Measurements from ENCODE around the gene PLAU.
A peak's percentile ranks its signal among the peaks of the same experiment; 100 is the strongest.

PLAU gene

GRCh38 chr10:73868655-73869195 lies 42.2 kb upstream of the PLAU start:
- peaks cover 10% of the 10 kb centered on the region for H3K36me3 ChIP-seq (ENCODE audit: control insufficient read depth, insufficient read depth, low read length)
- no peak overlapping the region for H3K4me3 ChIP-seq (ENCODE audit: insufficient read depth, low read depth, low read length)
- no peak overlapping the region for H3K27ac ChIP-seq (ENCODE audit: insufficient read depth, low read depth, low read length, poor library complexity, severe bottlenecking)
- H3K27me3 ChIP-seq (ENCODE audit: control insufficient read depth, insufficient read depth, low read length, poor library complexity, severe bottlenecking) = no peaks in the 10 kb centered on the region
- peaks cover 17% of the 10 kb centered on the region for H3K4me1 ChIP-seq (ENCODE audit: control insufficient read depth, insufficient read depth, low read length)
- H3K9me3 ChIP-seq (ENCODE audit: control insufficient read depth, low read length) = no peaks in the 10 kb centered on the region
- WGBS, 2 experiments = 94% methylated on average over 5 of the region's 5 CpGs

DNA sequence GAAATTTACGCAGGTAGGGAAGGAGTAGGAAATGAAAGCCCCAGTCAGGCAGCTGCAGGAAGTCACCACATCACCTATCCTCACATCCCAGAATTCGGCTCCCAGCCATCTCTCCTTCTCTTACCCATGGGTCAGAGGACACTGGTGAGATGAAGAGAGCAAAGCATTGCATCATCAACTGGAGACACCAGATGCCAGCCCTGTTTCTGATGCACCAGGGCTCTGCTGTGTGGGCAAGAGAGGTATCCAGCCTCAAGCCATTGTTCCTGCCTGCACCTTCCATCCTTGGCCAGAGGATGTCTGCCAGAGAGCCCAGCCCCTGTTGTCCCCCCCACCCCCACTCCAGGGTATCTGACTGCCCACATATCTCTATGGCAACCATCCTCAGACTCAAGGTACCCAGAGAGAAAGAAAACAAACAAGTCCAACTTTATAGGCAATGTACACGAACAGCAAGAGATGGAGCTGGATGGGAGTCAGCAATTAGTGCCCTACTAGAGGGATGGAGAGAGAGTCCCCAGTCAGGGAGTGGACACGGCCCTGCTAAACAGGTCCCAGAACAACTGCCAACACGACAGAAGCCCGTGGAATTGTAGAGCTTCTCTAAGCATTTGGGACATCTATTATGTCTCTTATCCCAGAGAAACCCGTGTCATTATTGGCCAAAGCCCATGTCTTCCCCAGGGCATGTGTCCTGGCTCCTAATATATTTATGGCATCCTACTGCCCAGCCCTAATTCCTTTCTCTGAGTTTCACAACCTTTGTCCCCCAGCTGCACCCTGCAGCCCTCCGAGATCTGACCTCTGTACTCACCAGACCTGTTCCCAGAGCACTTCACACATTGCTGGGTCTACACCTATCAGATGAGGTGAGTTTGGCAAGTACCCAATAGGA lies 39.4 kb upstream of the PLAU start:
- H3K9me3 ChIP-seq (ENCODE audit: control insufficient read depth, low read length) = no peaks in the 10 kb centered on the region
- peaks cover 10% of the 10 kb centered on the region for H3K27me3 ChIP-seq (ENCODE audit: control insufficient read depth, insufficient read depth, low read length, poor library complexity, severe bottlenecking)
- H3K36me3 ChIP-seq (ENCODE audit: control insufficient read depth, insufficient read depth, low read length) = peaks cover 7% of the 10 kb centered on the region
- H3K4me3 ChIP-seq (ENCODE audit: insufficient read depth, low read depth, low read length) = no peak overlapping the region
- H3K27ac ChIP-seq (ENCODE audit: insufficient read depth, low read depth, low read length, poor library complexity, severe bottlenecking) = no peak overlapping the region
- peaks cover 17% of the 10 kb centered on the region for H3K4me1 ChIP-seq (ENCODE audit: control insufficient read depth, insufficient read depth, low read length)
- 95% methylated on average over 8 of the region's 8 CpGs for WGBS, 2 experiments

DNA sequence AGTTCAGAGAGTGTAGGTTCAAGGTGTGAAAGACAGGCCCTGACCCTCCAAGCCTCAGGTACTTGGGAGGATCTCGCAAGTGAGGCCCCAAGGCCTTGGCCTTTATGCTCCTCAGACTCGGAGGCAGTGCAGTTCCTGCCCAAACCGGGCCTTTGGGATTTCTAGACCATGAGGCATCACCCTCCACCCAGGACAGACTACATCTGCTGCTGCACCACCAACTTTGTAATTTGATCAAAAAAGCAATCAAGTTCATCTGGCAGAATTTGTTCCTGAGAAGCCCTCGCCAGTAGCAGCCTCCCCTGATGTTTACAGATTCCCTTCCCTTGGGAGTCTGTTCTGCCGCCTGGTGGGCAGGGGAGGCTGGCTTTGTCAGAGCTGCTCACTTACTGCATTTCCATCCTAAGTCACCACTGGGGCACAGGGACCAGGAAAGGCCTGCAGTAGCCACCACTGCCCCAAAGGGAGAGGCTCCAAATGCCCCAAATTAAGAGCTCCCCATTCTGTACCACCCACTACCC lies 38.7 kb upstream of the PLAU start:
- H3K27me3 ChIP-seq (ENCODE audit: control insufficient read depth, insufficient read depth, low read length, poor library complexity, severe bottlenecking) = peaks cover 10% of the 10 kb centered on the region
- H3K27ac ChIP-seq (ENCODE audit: insufficient read depth, low read depth, low read length, poor library complexity, severe bottlenecking) = no peak overlapping the region
- H3K36me3 ChIP-seq (ENCODE audit: control insufficient read depth, insufficient read depth, low read length) = peaks cover 7% of the 10 kb centered on the region
- H3K4me1 ChIP-seq (ENCODE audit: control insufficient read depth, insufficient read depth, low read length) = peaks cover 17% of the 10 kb centered on the region
- no peak overlapping the region for H3K4me3 ChIP-seq (ENCODE audit: insufficient read depth, low read depth, low read length)
- WGBS, 2 experiments = 84 to 88% methylated on average over 5 of the region's 5 CpGs
- H3K9me3 ChIP-seq (ENCODE audit: control insufficient read depth, low read length) = no peaks in the 10 kb centered on the region

DNA sequence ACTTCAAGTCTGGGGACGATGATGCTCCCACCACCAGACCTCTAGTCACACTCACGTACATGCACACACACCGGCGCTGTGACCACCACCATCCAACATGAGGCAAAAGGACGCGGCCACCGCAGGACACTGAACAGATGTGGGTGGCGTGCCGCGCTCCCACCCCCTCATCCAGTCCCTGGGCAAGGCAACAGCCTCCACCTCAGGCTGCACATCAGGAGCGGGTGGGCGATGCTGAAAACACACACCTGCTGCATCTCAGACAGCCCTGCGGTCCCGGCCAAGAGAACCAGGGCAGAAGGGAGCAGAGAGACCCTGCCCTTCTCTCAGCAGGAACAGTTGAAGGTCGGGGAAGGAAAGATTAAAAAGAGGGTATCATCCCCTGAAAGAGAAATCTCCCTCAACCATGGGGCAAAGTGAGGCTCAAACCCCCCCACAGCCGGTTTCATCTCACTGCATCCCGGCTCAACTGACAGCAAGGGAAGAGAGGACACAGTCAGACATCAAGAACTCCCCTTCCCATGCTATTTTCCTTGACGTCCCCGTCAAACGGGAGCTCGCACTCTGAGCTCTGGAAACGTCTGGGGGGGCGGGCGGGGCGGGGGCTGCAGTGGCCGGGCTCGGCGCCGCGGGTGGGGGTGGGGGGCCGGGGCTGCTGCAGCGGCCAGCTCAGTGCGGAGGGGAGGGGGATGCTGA lies 37.6 kb upstream of the PLAU start:
- peaks cover 9% of the 10 kb centered on the region for H3K4me1 ChIP-seq (ENCODE audit: control insufficient read depth, insufficient read depth, low read length)
- no peak overlapping the region for H3K27ac ChIP-seq (ENCODE audit: insufficient read depth, low read depth, low read length, poor library complexity, severe bottlenecking)
- 37 to 42% methylated on average over 28 to 33 of the region's 33 CpGs for WGBS, 2 experiments
- no peaks in the 10 kb centered on the region for H3K9me3 ChIP-seq (ENCODE audit: control insufficient read depth, low read length)
- H3K4me3 ChIP-seq (ENCODE audit: insufficient read depth, low read depth, low read length) = peak overlapping the region; percentile 64
- H3K27me3 ChIP-seq (ENCODE audit: control insufficient read depth, insufficient read depth, low read length, poor library complexity, severe bottlenecking) = peaks cover 10% of the 10 kb centered on the region
- H3K36me3 ChIP-seq (ENCODE audit: control insufficient read depth, insufficient read depth, low read length) = peaks cover 7% of the 10 kb centered on the region

GRCh38 chr10:73873838-73874215 lies 37.1 kb upstream of the PLAU start:
- H3K4me3 ChIP-seq (ENCODE audit: insufficient read depth, low read depth, low read length) = peak overlapping the region; percentile 64
- peaks cover 7% of the 10 kb centered on the region for H3K36me3 ChIP-seq (ENCODE audit: control insufficient read depth, insufficient read depth, low read length)
- H3K27ac ChIP-seq (ENCODE audit: insufficient read depth, low read depth, low read length, poor library complexity, severe bottlenecking) = no peak overlapping the region

DNA sequence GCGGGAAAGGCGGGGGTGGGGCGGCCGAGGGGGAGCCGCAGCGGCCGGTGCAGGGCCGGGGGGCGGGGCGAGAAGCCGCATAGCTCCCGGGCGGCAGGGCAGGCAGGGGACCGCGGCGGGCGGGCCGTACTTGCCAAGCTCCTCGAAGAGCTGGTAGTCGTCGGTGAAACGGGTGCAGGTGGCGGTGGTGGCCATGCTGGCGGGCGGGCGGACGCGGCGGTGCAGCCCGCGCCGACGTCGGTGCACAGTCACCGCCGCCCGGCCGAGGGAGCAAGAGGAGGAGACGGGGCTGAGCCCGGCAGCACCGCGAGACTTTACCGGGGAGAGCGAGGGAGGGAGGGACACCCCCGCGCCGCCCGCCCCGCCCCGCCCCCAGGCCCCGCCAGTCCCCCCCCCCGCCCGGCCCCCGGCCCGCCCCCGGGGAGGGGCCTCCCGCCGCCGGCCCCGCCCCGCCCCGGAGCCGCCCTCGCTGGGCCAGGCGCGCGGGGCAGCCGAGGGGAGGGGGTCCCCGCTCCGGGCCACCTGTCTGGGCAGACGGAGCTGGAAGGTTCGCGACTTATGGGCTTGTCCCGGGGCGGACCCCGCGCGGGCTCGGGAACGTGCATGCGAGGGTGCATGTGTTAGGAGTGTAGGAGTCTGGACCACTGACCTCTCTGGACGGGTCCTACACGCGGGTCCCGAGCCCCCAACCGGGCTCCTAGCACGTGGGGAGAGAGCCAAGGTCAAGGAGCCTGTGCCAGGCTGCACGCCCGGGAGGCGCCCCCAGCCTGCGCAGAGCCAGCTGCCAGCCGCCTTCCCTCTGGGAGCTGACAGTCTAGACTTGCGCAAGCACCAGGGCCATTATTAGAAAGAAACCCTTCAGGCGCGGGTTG lies 36.4 kb upstream of the PLAU start, which contains the start of gene CAMK2G:
CAMK2G (minus strand) TSS at position 289 of the 872 bp plus-strand sequence; CDS start at position 195, 94 bp downstream.
- Histone ChIP-seq H3K9me3 (ENCODE audit: control insufficient read depth, low read length) (no peaks in the 10 kb centered on the region), H3K27me3 (ENCODE audit: control insufficient read depth, insufficient read depth, low read length, poor library complexity, severe bottlenecking) (peaks cover 10% of the 10 kb centered on the region), H3K4me3 (ENCODE audit: insufficient read depth, low read depth, low read length) (peak within 1 kb of the TSS; percentile 64), H3K36me3 (ENCODE audit: control insufficient read depth, insufficient read depth, low read length) (peaks cover 7% of the 10 kb centered on the region), H3K27ac (ENCODE audit: insufficient read depth, low read depth, low read length, poor library complexity, severe bottlenecking) (no peak within 1 kb of the TSS), H3K4me1 (ENCODE audit: control insufficient read depth, insufficient read depth, low read length) (peaks cover 9% of the 10 kb centered on the region)
- 3% methylated on average over 95 of the region's 95 CpGs for WGBS, 2 experiments

More at GRCh38 chr10:73873838-73874215, 37.1 kb upstream of the PLAU start:
- WGBS, 2 experiments = 0 to 1% methylated on average over 39 of the region's 39 CpGs
- Histone ChIP-seq H3K27me3 (ENCODE audit: control insufficient read depth, insufficient read depth, low read length, poor library complexity, severe bottlenecking) (peaks cover 10% of the 10 kb centered on the region), H3K9me3 (ENCODE audit: control insufficient read depth, low read length) (no peaks in the 10 kb centered on the region), H3K4me1 (ENCODE audit: control insufficient read depth, insufficient read depth, low read length) (peaks cover 9% of the 10 kb centered on the region)

DNA sequence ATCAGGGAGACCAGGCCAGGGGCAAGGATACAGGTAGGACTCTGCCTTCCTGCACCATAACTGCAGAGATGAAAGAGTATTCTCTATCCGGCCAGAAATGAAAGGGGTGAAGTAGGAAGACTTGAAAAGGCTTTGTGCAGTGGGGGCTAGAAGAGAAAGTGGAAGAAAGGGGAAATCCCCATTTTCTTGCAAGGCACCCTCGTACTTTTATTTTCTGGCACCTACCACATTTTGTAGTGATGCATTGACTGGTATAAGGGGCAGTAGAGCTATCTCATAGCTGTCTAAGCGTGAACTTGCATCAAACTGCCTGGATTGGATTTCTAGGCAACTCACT lies 35.8 kb upstream of the PLAU start:
- Histone ChIP-seq H3K4me3 (ENCODE audit: insufficient read depth, low read depth, low read length) (peak overlapping the region; percentile 39), H3K4me1 (ENCODE audit: control insufficient read depth, insufficient read depth, low read length) (peaks cover 9% of the 10 kb centered on the region), H3K36me3 (ENCODE audit: control insufficient read depth, insufficient read depth, low read length) (peaks cover 7% of the 10 kb centered on the region), H3K9me3 (ENCODE audit: control insufficient read depth, low read length) (no peaks in the 10 kb centered on the region), H3K27ac (ENCODE audit: insufficient read depth, low read depth, low read length, poor library complexity, severe bottlenecking) (no peak overlapping the region), H3K27me3 (ENCODE audit: control insufficient read depth, insufficient read depth, low read length, poor library complexity, severe bottlenecking) (peaks cover 10% of the 10 kb centered on the region)
- WGBS, 2 experiments = 77 to 78% methylated on average over 3 of the region's 3 CpGs

GRCh38 chr10:73876157-73876556 lies 34.8 kb upstream of the PLAU start:
- peaks cover 9% of the 10 kb centered on the region for H3K4me1 ChIP-seq (ENCODE audit: control insufficient read depth, insufficient read depth, low read length)
- H3K27me3 ChIP-seq (ENCODE audit: control insufficient read depth, insufficient read depth, low read length, poor library complexity, severe bottlenecking) = peaks cover 10% of the 10 kb centered on the region
- WGBS, 2 experiments = 71 to 81% methylated on average over 4 of the region's 4 CpGs
- no peaks in the 10 kb centered on the region for H3K9me3 ChIP-seq (ENCODE audit: control insufficient read depth, low read length)
- H3K36me3 ChIP-seq (ENCODE audit: control insufficient read depth, insufficient read depth, low read length) = peaks cover 4% of the 10 kb centered on the region
- H3K4me3 ChIP-seq (ENCODE audit: insufficient read depth, low read depth, low read length) = no peak overlapping the region
- no peak overlapping the region for H3K27ac ChIP-seq (ENCODE audit: insufficient read depth, low read depth, low read length, poor library complexity, severe bottlenecking)

GRCh38 chr10:73876566-73876965 lies 34.4 kb upstream of the PLAU start:
- no peak overlapping the region for H3K27ac ChIP-seq (ENCODE audit: insufficient read depth, low read depth, low read length, poor library complexity, severe bottlenecking)
- H3K36me3 ChIP-seq (ENCODE audit: control insufficient read depth, insufficient read depth, low read length) = peaks cover 4% of the 10 kb centered on the region
- H3K4me3 ChIP-seq (ENCODE audit: insufficient read depth, low read depth, low read length) = no peak overlapping the region
- no peaks in the 10 kb centered on the region for H3K9me3 ChIP-seq (ENCODE audit: control insufficient read depth, low read length)
- peaks cover 10% of the 10 kb centered on the region for H3K27me3 ChIP-seq (ENCODE audit: control insufficient read depth, insufficient read depth, low read length, poor library complexity, severe bottlenecking)
- peaks cover 9% of the 10 kb centered on the region for H3K4me1 ChIP-seq (ENCODE audit: control insufficient read depth, insufficient read depth, low read length)

Measured in ectodermal cell (in vitro differentiated cells).